Nephron progenitor cell (in vitro differentiated cells): Measurements from ENCODE around the gene ITPRIP.

Experiments used
- DNase-seq: peaks from one replicate; pipeline ENCODE4 v3.0.0; 2021
- H3K27ac Mint-ChIP-seq: 2 replicates; pipeline ENCODE4 v1.8.0; 2021; ENCODE audit warnings: mild to moderate bottlenecking, moderate library complexity, mixed read lengths
- H3K27me3 Mint-ChIP-seq: 2 replicates; pipeline ENCODE4 v1.8.0; 2021; ENCODE audit warnings: mild to moderate bottlenecking, low read depth, mixed read lengths; ENCODE audit not compliant: poor library complexity
- H3K36me3 Mint-ChIP-seq: 2 replicates; pipeline ENCODE4 v1.8.0; 2021; ENCODE audit warnings: low read depth, mixed read lengths
- H3K4me1 Mint-ChIP-seq: 2 replicates; pipeline ENCODE4 v1.8.0; 2021; ENCODE audit warnings: mixed read lengths
- H3K4me3 Mint-ChIP-seq: 2 replicates; pipeline ENCODE4 v1.8.0; 2021; ENCODE audit warnings: mild to moderate bottlenecking, moderate library complexity, mixed read lengths
- H3K9me3 Mint-ChIP-seq: 2 replicates; pipeline ENCODE4 v1.8.0; 2021; ENCODE audit warnings: mild to moderate bottlenecking, moderate library complexity, mixed read lengths
- CTCF ChIP-seq: fragments of 200-600 bp; sonication (generic); IDR thresholded peaks from 2 replicates; pipeline ENCODE4 v1.5.0; 2021; ENCODE audit warnings: antibody characterized with exemption

The ITPRIP gene

GRCh38 chr10:104329735-104330134 is 8.5 kb downstream of the ITPRIP start:
- no peak for TF ChIP-seq CTCF
- peaks cover 4% of the 10 kb centered on the region for H3K36me3 Mint-ChIP-seq
- no peaks in the 10 kb centered on the region for H3K9me3 Mint-ChIP-seq
- H3K27ac Mint-ChIP-seq, result peak overlapping the region; percentile 95
- DNase-seq, result no peak
- H3K27me3 Mint-ChIP-seq, result peaks cover 3% of the 10 kb centered on the region
- no peak overlapping the region for H3K4me3 Mint-ChIP-seq
- peaks cover 96% of the 10 kb centered on the region for H3K4me1 Mint-ChIP-seq

- Mint-ChIP-seq H3K27ac (peak overlapping the region; percentile 98), H3K27me3 (peaks cover 3% of the 10 kb centered on the region), H3K36me3 (peaks cover 4% of the 10 kb centered on the region), H3K9me3 (no peaks in the 10 kb centered on the region), H3K4me1 (peaks cover 94% of the 10 kb centered on the region), H3K4me3 (peak overlapping the region; percentile 80)
- TF ChIP-seq CTCF, result no peak
- no peak for DNase-seq
These were observed 9.2 kb downstream of the ITPRIP start for GRCh38 chr10:104328896-104329710.

GRCh38 chr10:104328646-104328895 is 9.7 kb downstream of the ITPRIP start:
- peak overlapping the region; percentile 98 for H3K27ac Mint-ChIP-seq
- H3K9me3 Mint-ChIP-seq, result no peaks in the 10 kb centered on the region
- TF ChIP-seq CTCF, result no peak
- peak overlapping the region; percentile 80 for H3K4me3 Mint-ChIP-seq
- no peak for DNase-seq
- H3K27me3 Mint-ChIP-seq, result peaks cover 3% of the 10 kb centered on the region
- peaks cover 94% of the 10 kb centered on the region for H3K4me1 Mint-ChIP-seq
- H3K36me3 Mint-ChIP-seq, result peaks cover 4% of the 10 kb centered on the region

GRCh38 chr10:104327745-104328645 is 10.3 kb downstream of the ITPRIP start:
- peaks cover 92% of the 10 kb centered on the region for H3K4me1 Mint-ChIP-seq

GRCh38 chr10:104326991-104327610 is 11.2 kb downstream of the ITPRIP start:
- DNase-seq, result no peak
- Mint-ChIP-seq H3K4me1 (peaks cover 93% of the 10 kb centered on the region), H3K36me3 (peaks cover 4% of the 10 kb centered on the region), H3K27me3 (no peaks in the 10 kb centered on the region), H3K9me3 (no peaks in the 10 kb centered on the region), H3K27ac (peak overlapping the region; percentile 40), H3K4me3 (peak overlapping the region; percentile 57)
- no peak for TF ChIP-seq CTCF

More at GRCh38 chr10:104327745-104328645, 10.3 kb downstream of the ITPRIP start:
- peak; percentile 46 for DNase-seq
- H3K4me3 Mint-ChIP-seq, result peak overlapping the region; percentile 80
- H3K27ac Mint-ChIP-seq, result peak overlapping the region; percentile 98
- no peaks in the 10 kb centered on the region for H3K9me3 Mint-ChIP-seq
- peaks cover 4% of the 10 kb centered on the region for H3K36me3 Mint-ChIP-seq
- no peak for TF ChIP-seq CTCF
- no peaks in the 10 kb centered on the region for H3K27me3 Mint-ChIP-seq
